Lower leg skin (tissue), 3 donors: ENCODE measurements around the gene MTUS2.

Experiments
- CTCF ChIP-seq, 3 donors: fragments of 450-650 bp; IDR thresholded peaks; one replicate each; pipeline ENCODE4 v1.5.1; 2016; ENCODE audit warnings: antibody characterized with exemption in 3 of 3, mild to moderate bottlenecking in 3 of 3, moderate library complexity in 2 of 3
- POLR2A ChIP-seq, 2 donors: fragments of 450-650 bp; IDR thresholded peaks; one replicate each; pipeline ENCODE4 v1.6.1; 2016 to 2017; ENCODE audit warnings: antibody characterized with exemption in 2 of 2, mild to moderate bottlenecking in 1 of 2, moderate library complexity in 1 of 2

DNA sequence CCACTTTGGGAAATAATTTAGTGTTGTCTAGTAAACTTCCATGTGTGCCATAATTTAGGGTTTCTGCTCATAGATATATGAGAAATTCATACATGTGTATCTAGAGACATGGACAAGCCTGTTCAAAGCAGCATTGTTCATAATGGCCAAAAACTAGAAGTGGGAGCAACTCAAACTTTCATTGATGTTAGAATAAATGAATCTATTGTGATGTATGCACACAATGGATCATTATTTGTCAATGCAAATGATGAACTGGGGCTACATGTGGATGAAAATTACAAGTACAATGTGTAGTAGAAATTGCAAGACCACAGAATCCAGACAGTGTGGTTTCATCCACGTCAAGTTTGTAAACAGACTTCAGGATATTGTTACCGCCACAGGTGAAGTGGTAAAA lies 490.7 kb downstream of the MTUS2 start:
- TF ChIP-seq POLR2A (IDR thresholded peaks at IDR 0.05) (no peak), CTCF (IDR thresholded peaks at IDR 0.05) (no peak)
